GM18505 (cell line): Measurements from ENCODE around the gene XRN2.
"Not testable (repeated sequence)": the region's sequence is repeated elsewhere in the genome, so short reads cannot be mapped to it uniquely, and the experiment has no call there.

Source experiments
- ATAC-seq: cut with Tn5 transposase; IDR thresholded peaks from one replicate; pipeline ENCODE4 v1.9.1; 2021; ENCODE audit not compliant: unreplicated experiment
- POLR2A ChIP-seq: IDR thresholded peaks from 4 replicates; pipeline ENCODE4 v1.6.1; 2011; ENCODE audit warnings: borderline replicate concordance; ENCODE audit not compliant: insufficient read depth, insufficient read length; ENCODE audit errors: extremely low read depth

The XRN2 gene

DNA sequence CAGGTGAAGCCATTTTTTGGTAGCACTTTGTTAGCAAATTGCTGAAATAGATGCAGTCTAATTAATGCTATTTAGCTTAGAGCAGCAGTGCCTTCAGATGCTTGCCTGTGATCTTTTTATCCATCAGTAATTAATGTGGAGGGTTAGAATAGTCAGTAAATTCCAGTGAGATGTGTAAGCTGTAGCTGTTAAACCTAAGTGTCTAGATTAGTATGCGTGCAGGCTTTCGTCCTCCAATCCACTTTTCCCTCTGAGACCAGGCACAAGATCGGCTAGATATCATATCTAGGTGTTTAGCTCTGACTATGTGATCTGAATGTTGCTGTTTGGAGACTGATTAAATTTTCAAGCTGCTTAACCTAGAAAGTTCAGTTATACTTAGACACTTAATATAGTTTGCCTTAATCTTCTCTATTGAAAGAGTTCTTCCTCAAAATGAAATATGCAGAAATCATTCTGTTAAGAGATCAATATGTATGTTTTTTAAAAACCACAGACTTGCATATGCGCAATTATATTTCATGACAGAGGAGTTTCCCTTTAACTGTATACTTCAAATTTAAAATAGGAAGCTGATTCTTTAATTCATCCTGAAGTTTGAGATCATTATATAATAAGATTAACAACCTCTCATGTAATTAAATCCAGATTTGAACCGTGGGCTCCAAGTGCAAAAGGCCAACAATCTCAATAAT, 41.2 kb downstream of the XRN2 start:
- TF ChIP-seq POLR2A = no peak
- no peak for ATAC-seq

DNA sequence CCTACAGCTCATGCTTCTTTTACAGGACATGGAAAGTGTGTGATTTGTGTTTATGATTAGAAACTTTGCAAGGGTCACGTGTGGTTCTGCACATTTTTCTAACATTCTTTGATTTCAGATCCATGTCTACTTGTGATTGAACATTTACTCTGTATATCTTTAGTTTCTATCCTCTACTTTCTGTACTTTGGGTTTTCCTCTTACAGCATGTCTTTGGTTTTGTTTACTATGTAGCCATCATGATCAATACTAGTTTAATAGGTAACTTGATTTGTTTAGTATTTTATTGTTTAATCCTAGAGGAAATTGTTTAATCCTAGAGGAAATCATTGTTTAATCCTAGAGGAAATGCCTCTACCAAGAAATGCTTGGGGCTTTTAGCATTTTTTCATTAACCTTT, 41.8 kb downstream of the XRN2 start:
- no peak for TF ChIP-seq POLR2A
- no peak for ATAC-seq

DNA sequence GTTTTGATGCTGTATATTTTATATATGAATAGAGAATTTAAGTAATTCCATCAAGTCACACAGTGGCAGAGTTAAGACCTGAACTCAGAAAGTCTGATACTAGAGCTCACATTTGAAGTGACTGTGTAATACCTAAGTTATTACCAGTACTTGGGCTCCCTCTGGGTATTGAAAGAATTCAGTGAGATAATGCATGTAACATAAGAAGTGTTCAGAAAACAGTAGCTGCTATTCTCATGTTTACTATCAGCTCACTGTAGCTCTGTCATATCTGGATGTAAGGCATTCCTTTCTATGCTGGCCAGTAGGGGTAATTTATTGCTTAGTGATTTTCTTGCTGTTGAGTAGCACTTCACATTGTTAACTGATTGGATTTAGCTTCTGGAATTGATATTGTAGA, 49.6 kb downstream of the XRN2 start:
- no peak for ATAC-seq
- TF ChIP-seq POLR2A = no peak

DNA sequence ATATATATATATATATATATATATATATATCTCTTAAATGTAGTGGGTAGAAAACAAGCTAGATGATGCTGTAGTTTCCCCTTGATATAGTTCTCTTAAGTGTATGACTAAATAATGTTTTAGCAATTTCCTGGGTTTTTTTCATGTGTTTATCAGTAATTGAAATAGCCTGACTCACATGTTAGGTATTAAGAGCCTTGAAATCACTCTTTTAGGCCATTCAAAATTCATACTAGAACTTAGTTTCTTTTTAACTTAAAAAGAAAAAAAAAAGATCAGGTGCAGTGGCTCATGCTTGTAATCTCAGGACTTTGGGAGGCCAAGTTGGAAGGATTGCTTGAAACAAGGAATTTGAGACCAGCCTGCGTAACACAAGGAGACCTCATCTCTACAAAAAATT, 50.1 kb downstream of the XRN2 start:
- ATAC-seq = no peak
- no peak for TF ChIP-seq POLR2A

DNA sequence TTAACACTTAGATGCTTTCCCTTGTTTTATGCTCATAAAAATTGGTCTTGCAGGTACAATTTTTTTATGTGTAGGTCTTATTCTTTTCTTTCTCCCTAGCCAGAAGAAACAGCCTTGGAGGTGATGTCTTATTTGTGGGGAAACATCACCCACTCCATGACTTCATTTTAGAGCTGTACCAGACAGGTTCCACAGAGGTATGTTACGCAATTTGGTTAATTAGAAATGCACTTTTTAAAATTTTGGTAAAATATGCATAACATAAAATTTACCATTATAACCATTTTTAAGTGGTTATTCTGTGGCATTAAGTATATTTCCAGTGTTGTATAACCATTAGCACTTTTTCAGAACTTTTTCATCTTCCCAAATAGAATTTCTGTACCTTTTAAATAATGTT, 52.9 kb downstream of the XRN2 start:
- no peak for TF ChIP-seq POLR2A
- ATAC-seq = no peak

DNA sequence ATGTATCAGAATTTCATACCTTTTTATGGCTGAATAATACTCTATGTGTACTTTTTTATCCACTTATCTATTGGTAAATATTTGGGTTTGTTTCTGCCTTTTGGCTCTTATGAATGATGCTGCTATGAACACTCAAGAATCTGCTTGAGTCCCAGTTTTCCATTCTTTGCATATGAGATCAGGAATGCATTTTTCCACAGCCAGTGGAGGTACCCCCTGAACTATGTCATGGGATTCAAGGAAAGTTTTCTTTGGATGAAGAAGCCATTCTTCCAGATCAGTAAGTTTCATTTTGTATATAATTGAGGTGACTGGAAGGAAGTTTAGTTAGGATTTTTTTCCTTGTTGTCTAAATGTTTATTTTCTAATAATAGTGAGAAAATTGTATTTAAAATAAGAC, 53.3 kb downstream of the XRN2 start:
- ATAC-seq = no peak
- TF ChIP-seq POLR2A = no peak

DNA sequence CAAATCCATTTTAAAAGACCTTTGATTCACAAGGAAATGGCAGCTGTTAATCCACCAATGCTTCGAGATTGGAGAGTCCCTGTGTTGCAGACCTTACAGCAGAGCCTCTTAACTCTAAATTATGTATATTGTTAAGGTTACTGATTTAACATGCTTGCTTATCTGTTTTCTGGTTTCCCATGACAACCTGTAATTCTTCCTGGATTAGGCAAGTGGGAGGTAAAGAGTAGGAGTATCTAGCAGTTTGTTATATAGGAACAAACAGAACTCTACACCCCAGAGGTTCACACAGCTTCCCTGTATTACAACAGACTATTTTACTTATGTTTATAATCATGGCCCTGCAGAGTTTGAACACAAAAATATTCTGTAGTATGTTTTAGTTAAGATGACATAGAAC, 54.7 kb downstream of the XRN2 start:
- no peak for TF ChIP-seq POLR2A
- no peak for ATAC-seq

DNA sequence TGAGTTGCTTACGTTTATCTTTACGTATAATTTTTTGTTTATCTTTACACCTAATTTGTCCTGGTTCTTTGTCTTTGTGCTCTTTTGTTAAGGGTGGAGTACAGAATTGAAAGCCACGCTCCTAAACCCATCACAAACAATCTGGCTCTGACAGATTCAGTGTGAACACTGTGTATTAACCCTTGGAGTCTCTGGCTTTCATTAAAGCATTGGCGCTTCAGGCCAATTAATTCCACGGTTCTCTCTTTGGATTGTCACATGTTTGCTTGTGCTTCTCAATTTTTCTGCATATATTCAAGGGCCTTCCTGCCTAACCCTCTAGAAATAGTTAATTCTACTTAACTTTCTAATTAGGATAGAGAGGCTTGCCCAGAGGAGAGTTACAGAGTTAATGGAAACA, 55.6 kb downstream of the XRN2 start:
- no peak for TF ChIP-seq POLR2A
- no peak for ATAC-seq

DNA sequence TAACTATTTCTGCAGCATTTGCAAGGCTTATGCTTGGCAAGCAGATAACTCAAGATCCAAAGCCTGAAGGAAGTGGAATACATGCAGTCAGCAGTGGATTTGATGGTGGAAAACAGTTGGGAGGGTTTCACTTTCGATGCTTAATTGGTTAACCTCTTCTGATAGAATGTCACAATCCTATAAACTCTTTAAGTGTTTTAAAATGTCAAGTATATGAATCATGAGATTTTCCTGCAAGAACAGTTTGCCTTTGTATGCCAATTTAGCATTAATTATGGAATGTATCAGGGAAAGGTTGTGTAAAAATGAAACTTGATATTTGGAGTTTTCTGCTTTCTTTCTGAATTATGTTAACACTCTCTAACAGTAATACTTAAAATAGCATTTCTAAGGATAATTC, 57.6 kb downstream of the XRN2 start:
- ATAC-seq = no peak
- no peak for TF ChIP-seq POLR2A

DNA sequence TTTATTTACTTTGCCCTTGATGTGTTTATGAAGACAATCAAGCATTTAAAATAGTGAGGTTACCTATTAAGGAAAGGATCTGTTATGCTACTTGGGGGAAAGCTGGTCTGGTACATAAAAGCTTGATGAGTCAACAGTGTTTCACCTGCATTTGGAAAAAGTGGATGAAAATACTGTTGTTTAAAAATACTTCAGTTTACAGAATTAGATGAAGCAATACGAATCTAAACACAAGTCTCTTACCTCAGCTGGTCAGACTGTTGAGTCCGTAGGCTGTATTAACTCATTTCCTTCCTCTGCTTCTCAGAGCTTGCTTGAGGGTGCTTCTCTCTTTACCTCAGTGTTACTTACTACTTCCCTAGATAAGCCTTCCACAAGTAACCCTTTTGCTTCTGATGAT, 58.1 kb downstream of the XRN2 start:
- no peak for ATAC-seq

DNA sequence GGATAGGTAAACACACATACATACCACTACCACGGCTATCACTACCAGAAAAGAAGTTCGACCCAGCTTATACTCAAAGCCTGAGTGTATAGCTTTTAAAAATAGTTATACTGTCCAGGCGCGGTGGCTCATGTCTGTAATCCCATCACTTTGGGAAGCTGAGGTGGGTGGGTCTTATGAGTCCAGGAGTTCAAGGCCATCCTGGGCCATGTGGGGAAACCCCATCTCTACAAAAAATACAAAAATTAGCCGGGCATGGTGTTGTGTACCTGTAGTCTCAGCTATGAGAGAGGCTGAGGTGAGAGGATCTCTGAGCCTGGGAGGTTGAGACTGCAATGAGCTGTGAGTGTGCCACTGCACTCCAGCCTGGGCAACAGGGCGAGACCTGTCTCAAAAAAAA, 61.3 kb downstream of the XRN2 start:
- ATAC-seq = no peak
- no peak for TF ChIP-seq POLR2A

More for the DNA sequence above, 58.1 kb downstream of the XRN2 start:
- no peak for TF ChIP-seq POLR2A

DNA sequence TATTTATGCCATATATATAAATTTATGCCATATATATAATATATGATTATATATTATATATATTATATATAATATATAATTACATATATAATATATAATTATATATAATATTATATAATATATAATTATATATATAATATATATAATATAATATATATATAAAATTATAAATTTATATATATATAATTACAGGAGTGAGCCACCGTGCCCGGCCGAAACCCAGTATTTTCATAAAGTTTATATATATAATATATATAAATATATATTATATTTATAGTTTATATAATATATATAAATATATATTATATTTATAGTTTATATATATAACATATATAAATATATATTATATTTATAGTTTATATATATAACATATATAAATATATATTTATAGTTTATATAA, 62.6 kb downstream of the XRN2 start:
- TF ChIP-seq POLR2A = no peak
- ATAC-seq = no peak

DNA sequence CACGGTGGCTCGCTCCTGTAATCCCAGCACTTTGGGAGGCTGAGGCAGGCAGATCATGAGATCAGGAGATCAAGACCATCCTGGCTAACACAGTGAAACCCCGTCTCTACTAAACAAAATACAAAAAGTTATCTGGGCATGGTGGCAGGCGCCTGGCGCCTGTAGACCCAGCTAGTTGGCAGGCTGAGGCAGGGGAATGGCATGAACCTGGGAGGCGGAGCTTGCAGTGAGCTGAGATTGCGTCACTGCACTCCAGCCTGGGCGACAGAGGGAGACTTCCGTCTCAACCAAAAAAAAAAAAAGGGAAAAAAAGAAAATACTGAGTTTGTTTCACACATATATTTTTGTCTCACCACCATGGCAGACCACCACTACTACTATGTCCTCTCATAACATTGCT, 63.1 kb downstream of the XRN2 start:
- ATAC-seq = not testable (repeated sequence)

DNA sequence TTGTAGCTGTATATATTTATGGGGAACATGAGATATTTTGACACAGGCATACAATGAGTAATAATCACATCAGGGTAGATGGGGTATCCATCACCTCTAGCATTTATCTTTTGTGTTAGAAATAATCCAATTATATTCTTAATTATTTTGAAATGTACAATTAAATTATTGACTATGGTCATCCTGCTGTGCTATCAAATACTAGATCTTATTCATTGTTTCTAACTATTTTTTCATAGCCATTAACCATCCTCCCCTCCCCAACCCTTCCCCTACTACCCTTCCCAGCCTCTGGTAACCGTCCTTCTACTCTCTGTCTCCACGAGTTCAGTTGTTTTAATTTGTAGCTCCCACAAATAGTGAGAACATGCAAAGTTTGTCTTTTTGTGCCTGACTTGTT, 65.7 kb downstream of the XRN2 start:
- no peak for TF ChIP-seq POLR2A
- no peak for ATAC-seq

DNA sequence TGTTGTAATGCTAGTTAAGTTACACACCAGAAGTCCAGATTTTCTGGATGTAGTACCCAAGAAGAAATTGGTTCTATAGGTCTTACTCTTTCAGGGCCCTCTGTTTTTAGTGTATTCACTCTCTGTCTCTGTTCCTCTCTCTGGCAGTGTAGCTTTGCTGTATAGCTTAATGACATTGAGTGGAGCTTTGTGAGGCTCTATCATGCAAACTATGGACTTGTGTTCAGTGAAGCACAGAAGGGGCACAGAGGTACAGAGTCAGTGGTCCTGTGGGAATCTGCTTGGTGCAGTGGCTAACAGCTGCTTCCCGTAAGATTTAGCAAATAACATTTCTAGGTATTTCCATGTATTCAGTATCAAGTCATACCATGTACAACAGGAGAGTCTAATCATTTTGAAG, 68.1 kb downstream of the XRN2 start:
- ATAC-seq = no peak
- no peak for TF ChIP-seq POLR2A
